ENCODE data around the gene OR9Q1. TPM values are rescaled to one million over a fixed set of nuclear protein-coding genes. Genes with fewer than 3 reads are reported as not detected.

Gene OR9Q1
- total RNA-seq, 1 experiment from 2014 or later: not detected

- no peaks in the 10 kb centered on the region for H3K4me1 ChIP-seq (ENCODE audit: low read length)
- H3K27ac ChIP-seq (ENCODE audit: low read length): no peak overlapping the region
- no peak overlapping the region for H3K9ac ChIP-seq (ENCODE audit: low read length)
- no peaks in the 10 kb centered on the region for H3K9me3 ChIP-seq (ENCODE audit: low read length)
- H3K9me2 ChIP-seq (replicated peaks; ENCODE audit: insufficient read depth, low read length): no peaks in the 10 kb centered on the region
- no peak for DNase-seq
- no peaks in the 10 kb centered on the region for H4K20me1 ChIP-seq (ENCODE audit: insufficient read depth, low read depth, low read length)
- H3K4me3 ChIP-seq (ENCODE audit: low read length): no peak overlapping the region
- no peak overlapping the region for H2AFZ ChIP-seq (ENCODE audit: low read length)
- H3K4me2 ChIP-seq (ENCODE audit: low read depth, low read length, poor library complexity, severe bottlenecking): no peak overlapping the region
- H3K79me2 ChIP-seq (ENCODE audit: low read length): no peaks in the 10 kb centered on the region
- H3K27me3 ChIP-seq (ENCODE audit: low read length): no peaks in the 10 kb centered on the region
- no peaks in the 10 kb centered on the region for H3K36me3 ChIP-seq (ENCODE audit: insufficient read depth, low read length)
Measured at GRCh38 chr11:58043379-58043778, 19.7 kb downstream of the OR9Q1 start.

GRCh38 chr11:58046231-58046630 is 22.6 kb downstream of the OR9Q1 start:
- DNase-seq: no peak
- no peak overlapping the region for H3K4me2 ChIP-seq (ENCODE audit: low read depth, low read length, poor library complexity, severe bottlenecking)
- no peak overlapping the region for H3K27ac ChIP-seq (ENCODE audit: low read length)
- H3K9me2 ChIP-seq (replicated peaks; ENCODE audit: insufficient read depth, low read length): no peaks in the 10 kb centered on the region
- no peaks in the 10 kb centered on the region for H3K27me3 ChIP-seq (ENCODE audit: low read length)
- H3K4me1 ChIP-seq (ENCODE audit: low read length): no peaks in the 10 kb centered on the region
- no peaks in the 10 kb centered on the region for H3K9me3 ChIP-seq (ENCODE audit: low read length)
- H3K79me2 ChIP-seq (ENCODE audit: low read length): no peaks in the 10 kb centered on the region
- H3K9ac ChIP-seq (ENCODE audit: low read length): no peak overlapping the region
- no peaks in the 10 kb centered on the region for H4K20me1 ChIP-seq (ENCODE audit: insufficient read depth, low read depth, low read length)
- no peak overlapping the region for H2AFZ ChIP-seq (ENCODE audit: low read length)
- H3K36me3 ChIP-seq (ENCODE audit: insufficient read depth, low read length): no peaks in the 10 kb centered on the region
- H3K4me3 ChIP-seq (ENCODE audit: low read length): no peak overlapping the region

- Histone ChIP-seq H2AFZ (ENCODE audit: low read length) (no peak overlapping the region), H3K27ac (ENCODE audit: low read length) (no peak overlapping the region), H3K4me3 (ENCODE audit: low read length) (no peak overlapping the region), H3K9me2 (replicated peaks; ENCODE audit: insufficient read depth, low read length) (no peaks in the 10 kb centered on the region), H3K27me3 (ENCODE audit: low read length) (no peaks in the 10 kb centered on the region), H3K4me2 (ENCODE audit: low read depth, low read length, poor library complexity, severe bottlenecking) (no peak overlapping the region), H3K36me3 (ENCODE audit: insufficient read depth, low read length) (no peaks in the 10 kb centered on the region), H4K20me1 (ENCODE audit: insufficient read depth, low read depth, low read length) (no peaks in the 10 kb centered on the region), H3K9ac (ENCODE audit: low read length) (no peak overlapping the region), H3K9me3 (ENCODE audit: low read length) (no peaks in the 10 kb centered on the region), H3K4me1 (ENCODE audit: low read length) (no peaks in the 10 kb centered on the region), H3K79me2 (ENCODE audit: low read length) (no peaks in the 10 kb centered on the region)
- no peak for DNase-seq
Measured at GRCh38 chr11:58047818-58048217, 24.1 kb downstream of the OR9Q1 start.

GRCh38 chr11:58055806-58056401 is 32.2 kb downstream of the OR9Q1 start:
- no peaks in the 10 kb centered on the region for H3K27me3 ChIP-seq (ENCODE audit: low read length)
- no peak overlapping the region for H3K27ac ChIP-seq (ENCODE audit: low read length)
- no peak overlapping the region for H3K4me3 ChIP-seq (ENCODE audit: low read length)
- no peak overlapping the region for H3K4me2 ChIP-seq (ENCODE audit: low read depth, low read length, poor library complexity, severe bottlenecking)
- no peak overlapping the region for H2AFZ ChIP-seq (ENCODE audit: low read length)
- no peak for DNase-seq
- no peaks in the 10 kb centered on the region for H3K9me3 ChIP-seq (ENCODE audit: low read length)
- no peaks in the 10 kb centered on the region for H3K4me1 ChIP-seq (ENCODE audit: low read length)
- no peaks in the 10 kb centered on the region for H3K9me2 ChIP-seq (replicated peaks; ENCODE audit: insufficient read depth, low read length)
- no peaks in the 10 kb centered on the region for H3K36me3 ChIP-seq (ENCODE audit: insufficient read depth, low read length)
- H4K20me1 ChIP-seq (ENCODE audit: insufficient read depth, low read depth, low read length): no peaks in the 10 kb centered on the region
- H3K9ac ChIP-seq (ENCODE audit: low read length): no peak overlapping the region
- H3K79me2 ChIP-seq (ENCODE audit: low read length): no peaks in the 10 kb centered on the region

GRCh38 chr11:58057481-58057880 is 33.8 kb downstream of the OR9Q1 start:
- Histone ChIP-seq H3K4me3 (ENCODE audit: low read length) (no peak overlapping the region), H3K4me2 (ENCODE audit: low read depth, low read length, poor library complexity, severe bottlenecking) (no peak overlapping the region), H3K27ac (ENCODE audit: low read length) (no peak overlapping the region), H3K36me3 (ENCODE audit: insufficient read depth, low read length) (no peaks in the 10 kb centered on the region), H3K79me2 (ENCODE audit: low read length) (no peaks in the 10 kb centered on the region), H2AFZ (ENCODE audit: low read length) (no peak overlapping the region), H3K4me1 (ENCODE audit: low read length) (no peaks in the 10 kb centered on the region), H3K9ac (ENCODE audit: low read length) (no peak overlapping the region), H3K9me3 (ENCODE audit: low read length) (no peaks in the 10 kb centered on the region), H4K20me1 (ENCODE audit: insufficient read depth, low read depth, low read length) (no peaks in the 10 kb centered on the region), H3K9me2 (replicated peaks; ENCODE audit: insufficient read depth, low read length) (no peaks in the 10 kb centered on the region), H3K27me3 (ENCODE audit: low read length) (no peaks in the 10 kb centered on the region)
- no peak for DNase-seq

- H4K20me1 ChIP-seq (ENCODE audit: insufficient read depth, low read depth, low read length): no peaks in the 10 kb centered on the region
- DNase-seq: no peak
- no peak overlapping the region for H3K4me2 ChIP-seq (ENCODE audit: low read depth, low read length, poor library complexity, severe bottlenecking)
- H3K4me1 ChIP-seq (ENCODE audit: low read length): no peaks in the 10 kb centered on the region
- no peaks in the 10 kb centered on the region for H3K9me3 ChIP-seq (ENCODE audit: low read length)
- no peaks in the 10 kb centered on the region for H3K36me3 ChIP-seq (ENCODE audit: insufficient read depth, low read length)
- H3K27ac ChIP-seq (ENCODE audit: low read length): no peak overlapping the region
- no peaks in the 10 kb centered on the region for H3K79me2 ChIP-seq (ENCODE audit: low read length)
- H3K9me2 ChIP-seq (replicated peaks; ENCODE audit: insufficient read depth, low read length): no peaks in the 10 kb centered on the region
- no peak overlapping the region for H3K4me3 ChIP-seq (ENCODE audit: low read length)
- no peaks in the 10 kb centered on the region for H3K27me3 ChIP-seq (ENCODE audit: low read length)
- H2AFZ ChIP-seq (ENCODE audit: low read length): no peak overlapping the region
- no peak overlapping the region for H3K9ac ChIP-seq (ENCODE audit: low read length)
Measured at GRCh38 chr11:58058276-58059006, 34.8 kb downstream of the OR9Q1 start.

- no peaks in the 10 kb centered on the region for H4K20me1 ChIP-seq (ENCODE audit: insufficient read depth, low read depth, low read length)
- H3K9ac ChIP-seq (ENCODE audit: low read length): no peak overlapping the region
- H3K4me2 ChIP-seq (ENCODE audit: low read depth, low read length, poor library complexity, severe bottlenecking): no peak overlapping the region
- H3K9me2 ChIP-seq (replicated peaks; ENCODE audit: insufficient read depth, low read length): no peaks in the 10 kb centered on the region
- no peaks in the 10 kb centered on the region for H3K4me1 ChIP-seq (ENCODE audit: low read length)
- DNase-seq: no peak
- no peak overlapping the region for H3K27ac ChIP-seq (ENCODE audit: low read length)
- no peaks in the 10 kb centered on the region for H3K79me2 ChIP-seq (ENCODE audit: low read length)
- H3K4me3 ChIP-seq (ENCODE audit: low read length): no peak overlapping the region
- no peaks in the 10 kb centered on the region for H3K9me3 ChIP-seq (ENCODE audit: low read length)
- no peaks in the 10 kb centered on the region for H3K36me3 ChIP-seq (ENCODE audit: insufficient read depth, low read length)
- H3K27me3 ChIP-seq (ENCODE audit: low read length): no peaks in the 10 kb centered on the region
- no peak overlapping the region for H2AFZ ChIP-seq (ENCODE audit: low read length)
Measured at GRCh38 chr11:58059007-58059350, 35.3 kb downstream of the OR9Q1 start.

- Histone ChIP-seq H3K9me2 (replicated peaks; ENCODE audit: insufficient read depth, low read length) (no peaks in the 10 kb centered on the region), H3K4me3 (ENCODE audit: low read length) (no peak overlapping the region), H3K4me1 (ENCODE audit: low read length) (no peaks in the 10 kb centered on the region), H3K4me2 (ENCODE audit: low read depth, low read length, poor library complexity, severe bottlenecking) (no peak overlapping the region), H3K27ac (ENCODE audit: low read length) (no peak overlapping the region), H3K27me3 (ENCODE audit: low read length) (no peaks in the 10 kb centered on the region), H2AFZ (ENCODE audit: low read length) (no peak overlapping the region), H4K20me1 (ENCODE audit: insufficient read depth, low read depth, low read length) (no peaks in the 10 kb centered on the region), H3K9ac (ENCODE audit: low read length) (no peak overlapping the region), H3K79me2 (ENCODE audit: low read length) (no peaks in the 10 kb centered on the region), H3K36me3 (ENCODE audit: insufficient read depth, low read length) (no peaks in the 10 kb centered on the region), H3K9me3 (ENCODE audit: low read length) (no peaks in the 10 kb centered on the region)
- no peak for DNase-seq
Measured at GRCh38 chr11:58060535-58060934, 36.9 kb downstream of the OR9Q1 start.

Measured in Karpas-422 (cell line).